HEK293 (cell line): ENCODE measurements around the gene FHIT.

Experiments used
- CTCF ChIA-PET: fragments of 350-600 bp; formaldehyde crosslinking; extraction: SDS; loops from one replicate; lab custom pipeline; 2021; ENCODE audit warnings: antibody characterized with exemption; lab: Yijun Ruan, JAX
- POLR2A ChIA-PET: fragments of 300-600 bp; formaldehyde crosslinking; extraction: SDS; loops from one replicate; lab custom pipeline; 2020; ENCODE audit warnings: antibody characterized with exemption, inconsistent platforms; lab: Yijun Ruan, JAX
- H3K27ac ChIP-seq: fragments of 200-500 bp; sonication (Bioruptor generic); 2 replicates; pipeline ENCODE4 v1.5.1; 2014; ENCODE audit warnings: low read depth, low read length, control low read depth, inconsistent platforms; ENCODE audit errors: extremely low read depth
- H3K36me3 ChIP-seq, 2 experiments: fragments of 200-500 bp in 1 of 2; sonication (Bioruptor generic) in 1 of 2; 1 replicate in 1 of 2; 2 replicates in 1 of 2; pipeline ENCODE4 v1.5.1; 2014 to 2017; ENCODE audit warnings: inconsistent platforms in 2 of 2, low read length in 2 of 2; ENCODE audit not compliant: control insufficient read depth in 2 of 2, insufficient read depth in 1 of 2
- H3K4me1 ChIP-seq: fragments of 200-500 bp; sonication (Bioruptor generic); 2 replicates; pipeline ENCODE4 v1.5.1; 2014; ENCODE audit warnings: mild to moderate bottlenecking, low read length, inconsistent platforms; ENCODE audit not compliant: control insufficient read depth, insufficient read depth
- H3K4me3 ChIP-seq: 2 replicates; pipeline ENCODE4 v1.5.1; 2011; ENCODE audit warnings: low read depth, mild to moderate bottlenecking, control low read depth, low read length, moderate library complexity
- H3K9me3 ChIP-seq: fragments of 200-500 bp; sonication (Bioruptor generic); 2 replicates; pipeline ENCODE4 v1.5.1; 2014; ENCODE audit warnings: low read depth, low read length, inconsistent platforms; ENCODE audit not compliant: control insufficient read depth, insufficient read depth
- AEBP2 ChIP-seq: fragments of 450-650 bp; formaldehyde crosslinking; IDR thresholded peaks from 2 replicates; pipeline ENCODE4 v1.5.1; 2016; ENCODE audit warnings: missing biosample characterization, missing genetic modification characterization, borderline replicate concordance
- FEZF1 ChIP-seq: fragments of 450-650 bp; formaldehyde crosslinking; IDR thresholded peaks from 2 replicates; pipeline ENCODE4 v1.5.1; 2016; ENCODE audit warnings: missing biosample characterization, missing genetic modification characterization
- MEIS1 ChIP-seq: sonication (generic); formaldehyde crosslinking; IDR thresholded peaks from 2 replicates; pipeline ENCODE4 v1.8.1; 2022; ENCODE audit warnings: missing genetic modification reagents, mild to moderate bottlenecking, borderline replicate concordance
- OSR2 ChIP-seq: fragments of 450-650 bp; formaldehyde crosslinking; IDR thresholded peaks from 2 replicates; pipeline ENCODE4 v1.5.1; 2016; ENCODE audit warnings: missing biosample characterization, missing genetic modification characterization
- REPIN1 ChIP-seq: fragments of 450-650 bp; formaldehyde crosslinking; IDR thresholded peaks from 2 replicates; pipeline ENCODE4 v1.5.1; 2017; ENCODE audit warnings: missing biosample characterization, missing genetic modification characterization, low read depth
- TCF7L2 ChIP-seq: IDR thresholded peaks from 2 replicates; pipeline ENCODE4 v1.6.1; 2011; ENCODE audit warnings: low read depth, mild to moderate bottlenecking, inconsistent platforms, low read length, moderate library complexity, borderline replicate concordance
- ZBTB1 ChIP-seq: fragments of 450-650 bp; formaldehyde crosslinking; IDR thresholded peaks from 2 replicates; pipeline ENCODE4 v1.5.1; 2016; ENCODE audit warnings: missing biosample characterization, missing genetic modification characterization
- ZBTB17 ChIP-seq: fragments of 450-650 bp; formaldehyde crosslinking; IDR thresholded peaks from 2 replicates; pipeline ENCODE4 v1.5.1; 2016; ENCODE audit warnings: missing biosample characterization, missing genetic modification characterization
- ZBTB21 ChIP-seq: fragments of 450-650 bp; formaldehyde crosslinking; IDR thresholded peaks from 2 replicates; pipeline ENCODE4 v1.5.1; 2017; ENCODE audit warnings: missing biosample characterization, missing genetic modification characterization
- ZBTB6 ChIP-seq: fragments of 450-650 bp; formaldehyde crosslinking; IDR thresholded peaks from 2 replicates; pipeline ENCODE4 v1.5.1; 2017; ENCODE audit warnings: missing biosample characterization, missing genetic modification characterization
- ZNF121 ChIP-seq: fragments of 450-650 bp; formaldehyde crosslinking; IDR thresholded peaks from 2 replicates; pipeline ENCODE4 v1.5.1; 2016; ENCODE audit warnings: missing biosample characterization, missing genetic modification characterization
- ZNF157 ChIP-seq: fragments of 450-650 bp; formaldehyde crosslinking; IDR thresholded peaks from 2 replicates; pipeline ENCODE4 v1.5.1; 2016; ENCODE audit warnings: missing biosample characterization, missing genetic modification characterization
- ZNF169 ChIP-seq: fragments of 450-650 bp; formaldehyde crosslinking; IDR thresholded peaks from 2 replicates; pipeline ENCODE4 v1.5.1; 2016; ENCODE audit warnings: missing biosample characterization, missing genetic modification characterization
- ZNF223 ChIP-seq: fragments of 450-650 bp; formaldehyde crosslinking; IDR thresholded peaks from 2 replicates; pipeline ENCODE4 v1.5.1; 2016; ENCODE audit warnings: missing biosample characterization, missing genetic modification characterization
- ZNF23 ChIP-seq: fragments of 450-650 bp; formaldehyde crosslinking; IDR thresholded peaks from 2 replicates; pipeline ENCODE4 v1.5.1; 2016; ENCODE audit warnings: missing biosample characterization, missing genetic modification characterization, borderline replicate concordance
- ZNF24 ChIP-seq: fragments of 450-650 bp; formaldehyde crosslinking; IDR thresholded peaks from 2 replicates; pipeline ENCODE4 v1.5.1; 2016; ENCODE audit warnings: missing biosample characterization, missing genetic modification characterization
- ZNF274 ChIP-seq, 2 experiments: fragments of 200-500 bp in 1 of 2; fragments of 450-650 bp in 1 of 2; sonication (Bioruptor generic) in 1 of 2; formaldehyde crosslinking in 1 of 2; IDR thresholded peaks; 2 replicates each; pipeline versions ENCODE4 v1.5.1 to v1.6.1; 2014 to 2016; ENCODE audit warnings: borderline replicate concordance in 1 of 2, inconsistent platforms in 1 of 2, low read length in 1 of 2, missing biosample characterization in 1 of 2, missing genetic modification characterization in 1 of 2
- ZNF362 ChIP-seq: fragments of 450-650 bp; formaldehyde crosslinking; IDR thresholded peaks from 2 replicates; pipeline ENCODE4 v1.5.1; 2016; ENCODE audit warnings: missing biosample characterization, missing genetic modification characterization
- ZNF366 ChIP-seq: fragments of 450-650 bp; formaldehyde crosslinking; conservative IDR thresholded peaks from 2 replicates; pipeline ENCODE4 v1.5.1; 2016; ENCODE audit warnings: missing biosample characterization, missing genetic modification characterization
- ZNF433 ChIP-seq: fragments of 450-650 bp; formaldehyde crosslinking; IDR thresholded peaks from 2 replicates; pipeline ENCODE4 v1.5.1; 2016; ENCODE audit warnings: missing biosample characterization, missing genetic modification characterization, low read depth
- ZNF513 ChIP-seq: fragments of 450-650 bp; IDR thresholded peaks from 2 replicates; pipeline ENCODE4 v1.5.1; 2018; ENCODE audit warnings: missing biosample characterization, missing genetic modification characterization
- ZNF544 ChIP-seq: fragments of 450-650 bp; formaldehyde crosslinking; IDR thresholded peaks from 2 replicates; pipeline ENCODE4 v1.5.0; 2017; ENCODE audit warnings: missing biosample characterization, missing genetic modification characterization
- ZNF629 ChIP-seq: fragments of 450-650 bp; formaldehyde crosslinking; IDR thresholded peaks from 2 replicates; pipeline ENCODE4 v1.5.1; 2017; ENCODE audit warnings: missing biosample characterization, missing genetic modification characterization
- ZNF658 ChIP-seq: fragments of 450-650 bp; formaldehyde crosslinking; IDR thresholded peaks from 2 replicates; pipeline ENCODE4; 2016; ENCODE audit warnings: missing biosample characterization, missing genetic modification characterization
- ZNF660 ChIP-seq: fragments of 450-650 bp; IDR thresholded peaks from 2 replicates; pipeline ENCODE4 v1.5.1; 2018; ENCODE audit warnings: missing biosample characterization, mild to moderate bottlenecking, missing genetic modification characterization
- ZNF670 ChIP-seq: fragments of 450-650 bp; formaldehyde crosslinking; IDR thresholded peaks from 2 replicates; pipeline ENCODE4 v1.5.1; 2016; ENCODE audit warnings: missing biosample characterization, missing genetic modification characterization, low read depth
- ZNF677 ChIP-seq: fragments of 450-650 bp; IDR thresholded peaks from 2 replicates; pipeline ENCODE4 v1.5.0; 2018; ENCODE audit warnings: missing biosample characterization, mild to moderate bottlenecking, missing genetic modification characterization, moderate library complexity
- ZNF692 ChIP-seq: fragments of 450-650 bp; formaldehyde crosslinking; IDR thresholded peaks from 2 replicates; pipeline ENCODE4 v1.5.1; 2016; ENCODE audit warnings: missing biosample characterization, missing genetic modification characterization

Gene FHIT

GRCh38 chr3:61194892-61195538, 56.2 kb downstream of the FHIT start:
- TF ChIP-seq ZNF24 (no peak), TCF7L2 (no peak), ZBTB17 (tag by site-specific recombination) (peak; percentile 93), ZNF513 (0 out of 2 replicates have a peak, but pooled peaks have one; percentile 22), ZNF366 (tag by site-specific recombination) (peak; percentile 32; the same call in 1 of the 2 replicates), ZNF629 (tag by site-specific recombination) (peak; percentile 92), ZBTB21 (tag by site-specific recombination) (peak; percentile 93), ZNF677 (tag by site-specific recombination) (no peak), ZNF121 (tag by site-specific recombination) (no peak), ZNF362 (peak; percentile 96), AEBP2 (tag by site-specific recombination) (no peak), ZNF692 (tag by site-specific recombination) (peak; percentile 27; the same call in 1 of the 2 replicates)
- H3K36me3 ChIP-seq = no peaks in the 10 kb centered on the region
- no peak overlapping the region for H3K27ac ChIP-seq
- H3K4me1 ChIP-seq = no peaks in the 10 kb centered on the region
- ChIA-PET CTCF (no interaction called here), POLR2A (no interaction called here)
- H3K4me3 ChIP-seq = no peak overlapping the region
- H3K9me3 ChIP-seq = no peaks in the 10 kb centered on the region

GRCh38 chr3:61192222-61192621, 59.0 kb downstream of the FHIT start:
- POLR2A ChIA-PET = no interaction called here
- CTCF ChIA-PET = no interaction called here
- no peak overlapping the region for H3K4me3 ChIP-seq
- TF ChIP-seq ZNF23 (no peak), ZNF660 (no peak), ZNF670 (tag by site-specific recombination) (no peak), ZBTB1 (tag by site-specific recombination) (no peak), ZNF544 (tag by site-specific recombination) (no peak), FEZF1 (no peak), ZNF169 (tag by site-specific recombination) (no peak), MEIS1 (CRISPR knock-in tag) (no peak), ZNF157 (tag by site-specific recombination) (no peak), REPIN1 (tag by site-specific recombination) (no peak), ZNF274 (IDR thresholded peaks at IDR 0.05; ENCODE audit: low read length) (no peak), ZNF274 (tag by site-specific recombination; IDR thresholded peaks at IDR 0.05; ENCODE audit: borderline replicate concordance) (no peak), ZNF433 (no peak), OSR2 (no peak), ZBTB6 (tag by site-specific recombination) (no peak), ZNF658 (tag by site-specific recombination) (no peak), ZNF223 (tag by site-specific recombination) (no peak), ZBTB21 (tag by site-specific recombination) (no peak)

More at GRCh38 chr3:61192222-61192621, 59.0 kb downstream of the FHIT start:
- H3K9me3 ChIP-seq = no peaks in the 10 kb centered on the region
- H3K36me3 ChIP-seq = no peaks in the 10 kb centered on the region
- no peak overlapping the region for H3K27ac ChIP-seq
- no peaks in the 10 kb centered on the region for H3K4me1 ChIP-seq
